ENCODE measurements around the gene TNF. TPM values are rescaled to one million over a fixed set of nuclear protein-coding genes. Genes with fewer than 3 reads are reported as not detected.
A peak's percentile ranks its signal among the peaks of the same experiment; 100 is the strongest.

The TNF gene
- total and polyA plus RNA-seq, 2 of the 13 experiments (the other 11 are each of a cell fraction or from before 2014, with no cell fraction given): not detected

- no peak for TF ChIP-seq FOXO4 (CRISPR knock-in tag; conservative IDR thresholded peaks at IDR 0.05)
- TF ChIP-seq ZNF354B (CRISPR knock-in tag; IDR thresholded peaks at IDR 0.05): 0 out of 2 replicates have a peak, but pooled peaks have one; percentile 71
- TF ChIP-seq FLYWCH1 (CRISPR knock-in tag; IDR thresholded peaks at IDR 0.05): no peak
- TF ChIP-seq MYNN (CRISPR knock-in tag; IDR thresholded peaks at IDR 0.05; ENCODE audit: low read depth): 0 out of 2 replicates have a peak, but pooled peaks have one; percentile 25
- peak; percentile 92 for TF ChIP-seq PITX1 (CRISPR knock-in tag; IDR thresholded peaks at IDR 0.05)
- peak; percentile 42 for TF ChIP-seq ZNF567 (CRISPR knock-in tag; IDR thresholded peaks at IDR 0.05; ENCODE audit: borderline replicate concordance)
- TF ChIP-seq MIXL1 (CRISPR knock-in tag; IDR thresholded peaks at IDR 0.05): peak; percentile 66
- 0 out of 2 replicates have a peak, but pooled peaks have one; percentile 14 for TF ChIP-seq NFYC (CRISPR knock-in tag; IDR thresholded peaks at IDR 0.05)
- TF ChIP-seq ZNF7 (CRISPR knock-in tag; IDR thresholded peaks at IDR 0.05): 0 out of 2 replicates have a peak, but pooled peaks have one; percentile 2
- TF ChIP-seq MEF2D (CRISPR knock-in tag; IDR thresholded peaks at IDR 0.05): peak; percentile 67; the same call in 1 of the 2 replicates
- TF ChIP-seq NR2F1 (CRISPR knock-in tag; IDR thresholded peaks at IDR 0.05): no peak; a peak in 1 of 4 replicates
- no peak; the same call in 1 of the 2 replicates for TF ChIP-seq ZBTB7B (CRISPR knock-in tag; IDR thresholded peaks at IDR 0.05)
- peak; percentile 12; the same call in 1 of the 2 replicates for TF ChIP-seq NR2F6 (IDR thresholded peaks at IDR 0.05)
- TF ChIP-seq NR2F6 (CRISPR knock-in tag; IDR thresholded peaks at IDR 0.05): peak; percentile 56
- peak; percentile 74 for TF ChIP-seq ZNF224 (CRISPR knock-in tag; IDR thresholded peaks at IDR 0.05)
- peak; percentile 89 for TF ChIP-seq GATAD1 (CRISPR knock-in tag; IDR thresholded peaks at IDR 0.05)
- peak; percentile 58; the same call in 1 of the 2 replicates for TF ChIP-seq AKNA (CRISPR knock-in tag; IDR thresholded peaks at IDR 0.05; ENCODE audit: borderline replicate concordance)
- TF ChIP-seq XRCC5 (optimal IDR thresholded peaks at IDR 0.05; ENCODE audit: low read length): no peak
- TF ChIP-seq ATF1 (CRISPR knock-in tag; IDR thresholded peaks at IDR 0.05): peak; percentile 74
- no peak for TF ChIP-seq TRIM22 (IDR thresholded peaks at IDR 0.05)
- no peak for TF ChIP-seq RAD51 (IDR thresholded peaks at IDR 0.05; ENCODE audit: borderline replicate concordance)
- no peak; the same call in 1 of the 2 replicates for TF ChIP-seq HMG20B (CRISPR knock-in tag; conservative IDR thresholded peaks at IDR 0.05)
- 0 out of 2 replicates have a peak, but pooled peaks have one; percentile 87 for TF ChIP-seq SMAD9 (CRISPR knock-in tag; IDR thresholded peaks at IDR 0.05)
- no peak for TF ChIP-seq MLLT10 (CRISPR knock-in tag; IDR thresholded peaks at IDR 0.05)
- TF ChIP-seq ZNF350 (CRISPR knock-in tag; IDR thresholded peaks at IDR 0.05; ENCODE audit: borderline replicate concordance, low read depth): peak; percentile 97
Observed at GRCh38 chr6:31541658-31542521, 33.5 kb upstream of the TNF start, which contains the start of gene DDX39B (continued).
